ENCODE results near the gene DISP3.

DISP3 gene, protein sequence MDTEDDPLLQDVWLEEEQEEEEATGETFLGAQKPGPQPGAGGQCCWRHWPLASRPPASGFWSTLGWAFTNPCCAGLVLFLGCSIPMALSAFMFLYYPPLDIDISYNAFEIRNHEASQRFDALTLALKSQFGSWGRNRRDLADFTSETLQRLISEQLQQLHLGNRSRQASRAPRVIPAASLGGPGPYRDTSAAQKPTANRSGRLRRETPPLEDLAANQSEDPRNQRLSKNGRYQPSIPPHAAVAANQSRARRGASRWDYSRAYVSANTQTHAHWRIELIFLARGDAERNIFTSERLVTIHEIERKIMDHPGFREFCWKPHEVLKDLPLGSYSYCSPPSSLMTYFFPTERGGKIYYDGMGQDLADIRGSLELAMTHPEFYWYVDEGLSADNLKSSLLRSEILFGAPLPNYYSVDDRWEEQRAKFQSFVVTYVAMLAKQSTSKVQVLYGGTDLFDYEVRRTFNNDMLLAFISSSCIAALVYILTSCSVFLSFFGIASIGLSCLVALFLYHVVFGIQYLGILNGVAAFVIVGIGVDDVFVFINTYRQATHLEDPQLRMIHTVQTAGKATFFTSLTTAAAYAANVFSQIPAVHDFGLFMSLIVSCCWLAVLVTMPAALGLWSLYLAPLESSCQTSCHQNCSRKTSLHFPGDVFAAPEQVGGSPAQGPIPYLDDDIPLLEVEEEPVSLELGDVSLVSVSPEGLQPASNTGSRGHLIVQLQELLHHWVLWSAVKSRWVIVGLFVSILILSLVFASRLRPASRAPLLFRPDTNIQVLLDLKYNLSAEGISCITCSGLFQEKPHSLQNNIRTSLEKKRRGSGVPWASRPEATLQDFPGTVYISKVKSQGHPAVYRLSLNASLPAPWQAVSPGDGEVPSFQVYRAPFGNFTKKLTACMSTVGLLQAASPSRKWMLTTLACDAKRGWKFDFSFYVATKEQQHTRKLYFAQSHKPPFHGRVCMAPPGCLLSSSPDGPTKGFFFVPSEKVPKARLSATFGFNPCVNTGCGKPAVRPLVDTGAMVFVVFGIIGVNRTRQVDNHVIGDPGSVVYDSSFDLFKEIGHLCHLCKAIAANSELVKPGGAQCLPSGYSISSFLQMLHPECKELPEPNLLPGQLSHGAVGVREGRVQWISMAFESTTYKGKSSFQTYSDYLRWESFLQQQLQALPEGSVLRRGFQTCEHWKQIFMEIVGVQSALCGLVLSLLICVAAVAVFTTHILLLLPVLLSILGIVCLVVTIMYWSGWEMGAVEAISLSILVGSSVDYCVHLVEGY (N-terminal part only)

DNA sequence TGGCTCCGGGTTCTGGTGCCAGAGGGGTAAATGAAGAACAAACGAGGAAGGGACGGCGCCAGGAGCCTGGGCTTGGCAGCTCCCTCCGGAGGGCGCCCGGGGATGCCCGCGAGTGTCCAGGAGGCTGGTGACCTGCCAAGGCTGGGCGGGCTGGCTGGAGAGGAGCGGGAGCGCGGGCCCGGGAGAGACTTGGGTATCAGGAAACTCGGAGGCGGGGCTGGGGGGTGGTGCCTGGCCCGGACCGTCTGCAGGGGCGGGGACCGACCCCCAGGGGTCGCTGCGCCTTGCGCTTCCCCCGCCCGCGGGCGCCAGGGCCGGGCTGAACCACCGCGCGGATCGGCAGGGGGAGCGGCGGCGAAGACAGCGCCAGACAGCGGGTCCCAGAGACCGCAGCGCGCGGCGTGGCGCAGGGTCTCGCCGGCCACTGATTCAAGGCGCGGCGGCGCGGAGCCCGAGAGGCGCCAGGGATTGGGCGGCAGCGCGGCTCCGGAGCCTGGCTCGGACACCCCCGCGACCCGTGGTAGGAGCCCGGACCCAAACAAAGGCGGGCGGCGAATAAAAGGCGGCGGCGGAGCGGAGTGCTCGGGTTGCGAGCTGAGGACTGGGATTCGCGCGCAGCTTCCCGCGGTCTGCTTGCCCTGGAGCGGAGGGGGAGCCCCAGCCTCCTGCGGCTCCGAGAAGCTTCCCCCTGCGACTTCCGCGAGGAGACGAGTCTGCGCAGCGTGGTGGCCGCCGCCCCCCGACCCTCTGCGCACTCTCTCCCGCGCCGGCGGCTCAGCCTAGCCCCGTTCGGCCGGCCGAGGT is at the start of gene DISP3:
TSS of gene DISP3 (plus strand) at position 585 of the 804 bp plus-strand sequence. CDS start 21,838 bp downstream, outside the sequence.
- TF ChIP-seq, protein P1, sequence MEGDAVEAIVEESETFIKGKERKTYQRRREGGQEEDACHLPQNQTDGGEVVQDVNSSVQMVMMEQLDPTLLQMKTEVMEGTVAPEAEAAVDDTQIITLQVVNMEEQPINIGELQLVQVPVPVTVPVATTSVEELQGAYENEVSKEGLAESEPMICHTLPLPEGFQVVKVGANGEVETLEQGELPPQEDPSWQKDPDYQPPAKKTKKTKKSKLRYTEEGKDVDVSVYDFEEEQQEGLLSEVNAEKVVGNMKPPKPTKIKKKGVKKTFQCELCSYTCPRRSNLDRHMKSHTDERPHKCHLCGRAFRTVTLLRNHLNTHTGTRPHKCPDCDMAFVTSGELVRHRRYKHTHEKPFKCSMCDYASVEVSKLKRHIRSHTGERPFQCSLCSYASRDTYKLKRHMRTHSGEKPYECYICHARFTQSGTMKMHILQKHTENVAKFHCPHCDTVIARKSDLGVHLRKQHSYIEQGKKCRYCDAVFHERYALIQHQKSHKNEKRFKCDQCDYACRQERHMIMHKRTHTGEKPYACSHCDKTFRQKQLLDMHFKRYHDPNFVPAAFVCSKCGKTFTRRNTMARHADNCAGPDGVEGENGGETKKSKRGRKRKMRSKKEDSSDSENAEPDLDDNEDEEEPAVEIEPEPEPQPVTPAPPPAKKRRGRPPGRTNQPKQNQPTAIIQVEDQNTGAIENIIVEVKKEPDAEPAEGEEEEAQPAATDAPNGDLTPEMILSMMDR (IDR thresholded peaks at IDR 0.05; ENCODE audit: extremely low read depth, missing control alignments): peak; percentile 31
- DNase-seq (ENCODE audit: low spot score): peak; percentile 95

DNA sequence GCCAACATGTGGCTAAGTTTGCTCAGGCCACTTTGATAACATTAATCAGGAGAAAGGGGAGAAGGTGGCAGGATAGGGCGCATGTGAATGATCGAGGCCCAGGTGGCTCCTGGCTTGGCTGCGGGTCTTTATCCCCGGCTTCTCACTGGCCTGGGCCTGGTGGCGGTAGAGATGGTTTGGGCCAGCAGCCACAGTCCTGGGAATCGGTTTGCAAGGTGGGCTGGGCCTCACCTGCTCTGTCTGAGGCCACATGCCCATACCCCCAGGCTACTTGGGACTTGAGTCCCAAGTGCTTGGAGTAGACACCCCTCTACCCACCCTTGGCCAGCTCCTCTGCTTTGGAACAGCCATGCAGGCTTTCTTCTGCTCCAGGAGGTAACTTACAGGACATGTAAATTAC is 49.7 kb upstream of the DISP3 start:
- DNase-seq (ENCODE audit: low spot score): no peak
- TF ChIP-seq, protein P1 (IDR thresholded peaks at IDR 0.05; ENCODE audit: extremely low read depth, missing control alignments): no peak

DNA sequence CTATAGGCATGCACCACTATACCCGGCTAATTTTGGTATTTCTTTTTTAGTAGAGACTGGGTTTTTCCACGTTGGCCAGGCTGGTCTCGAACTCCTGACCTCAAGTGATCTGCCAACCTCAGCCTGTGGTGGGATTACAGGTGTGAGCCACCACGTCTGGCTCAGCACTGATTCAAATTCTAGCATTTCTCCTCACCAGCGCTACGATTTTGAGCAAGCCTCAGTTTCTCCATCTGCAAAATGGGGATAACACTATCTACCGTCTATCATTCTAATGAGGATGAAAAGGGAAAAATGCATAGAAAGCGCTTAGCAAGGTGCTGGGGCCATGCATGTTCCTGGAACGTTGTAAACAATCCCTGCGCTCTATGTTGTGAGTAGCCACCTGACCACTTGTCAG is 49.0 kb upstream of the DISP3 start:
- no peak for DNase-seq (ENCODE audit: low spot score)
- TF ChIP-seq, protein P1 (IDR thresholded peaks at IDR 0.05; ENCODE audit: extremely low read depth, missing control alignments): no peak

DNA sequence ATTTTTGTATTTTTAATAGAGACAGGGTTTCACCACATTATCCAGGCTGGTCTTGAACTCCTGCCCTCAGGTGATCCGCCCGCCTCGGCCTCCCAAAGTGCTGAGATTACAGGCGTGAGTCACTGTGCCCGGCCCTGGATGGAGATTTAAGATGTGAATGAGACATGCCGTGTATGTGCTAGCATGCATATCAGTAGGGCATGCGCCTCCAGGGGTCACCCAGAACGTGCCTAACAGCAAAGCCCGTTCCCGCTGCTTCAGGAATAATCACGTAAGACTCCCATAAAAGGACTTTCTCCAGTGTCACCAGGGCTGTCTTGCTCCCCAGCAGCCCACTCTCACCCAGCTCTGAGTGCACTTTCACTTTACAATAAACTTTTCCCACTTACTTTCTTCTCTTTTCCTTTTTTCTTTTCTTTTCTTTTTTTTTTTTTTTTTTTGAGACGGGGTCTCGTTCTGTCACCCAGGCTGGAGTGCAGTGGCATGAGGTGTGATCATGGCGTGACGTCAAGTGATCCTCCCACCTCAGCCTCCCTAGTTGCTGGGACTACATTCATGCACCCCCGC is 46.9 kb upstream of the DISP3 start:
- TF ChIP-seq, protein P1 (IDR thresholded peaks at IDR 0.05; ENCODE audit: extremely low read depth, missing control alignments): no peak

DNA sequence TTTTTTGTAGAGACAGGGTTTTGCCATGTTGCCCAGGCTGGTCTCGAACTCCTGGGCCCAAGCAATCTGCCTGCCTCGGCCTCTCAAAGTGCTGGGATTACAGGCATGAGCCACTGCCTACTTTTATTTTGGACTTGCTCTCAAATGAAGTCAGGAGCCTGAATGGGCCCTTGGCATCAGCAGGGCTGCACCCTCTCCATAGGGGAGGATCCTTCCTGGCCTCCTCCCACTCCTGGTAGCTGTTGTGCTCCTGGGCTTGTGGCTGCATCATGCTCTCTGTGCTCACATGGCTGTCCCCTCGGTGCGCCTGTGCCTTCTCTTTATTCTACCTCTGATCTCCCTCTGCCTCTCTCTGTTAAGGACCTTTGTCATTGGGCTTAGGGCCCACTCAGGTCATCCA is 46.4 kb upstream of the DISP3 start:
- no peak for DNase-seq (ENCODE audit: low spot score)
- TF ChIP-seq, protein P1 (IDR thresholded peaks at IDR 0.05; ENCODE audit: extremely low read depth, missing control alignments): no peak

More for the DNA sequence above, 46.9 kb upstream of the DISP3 start:
- no peak for DNase-seq (ENCODE audit: low spot score)

DNA sequence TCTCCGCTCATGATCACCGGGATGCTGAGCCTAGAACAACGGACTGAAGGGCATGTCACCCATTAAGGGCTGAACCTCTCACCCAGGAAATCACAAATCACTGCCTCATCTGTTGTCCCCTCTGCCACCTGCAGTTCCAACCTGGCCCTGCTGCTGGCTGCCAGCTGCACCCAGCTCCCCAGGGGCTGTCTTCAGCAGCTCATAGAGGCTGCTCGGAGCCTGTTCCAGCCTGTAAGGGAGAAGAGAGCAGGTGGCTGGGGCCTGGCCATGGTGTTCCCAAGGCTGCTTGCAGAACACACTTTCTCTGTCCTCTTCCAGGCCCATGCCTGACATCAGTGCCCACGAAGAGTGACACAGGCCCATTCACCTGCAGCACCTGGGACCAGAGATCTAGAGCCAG is 44.5 kb upstream of the DISP3 start:
- DNase-seq (ENCODE audit: low spot score): no peak
- TF ChIP-seq, protein P1 (IDR thresholded peaks at IDR 0.05; ENCODE audit: extremely low read depth, missing control alignments): no peak
